HepG2 (cell line): ENCODE results near the gene LDLRAD4. TPM values are rescaled to one million over a fixed set of nuclear protein-coding genes. Genes with fewer than 3 reads are reported as not detected.

Experiments
- ATAC-seq: fragments of 200-7000 bp; cut with Tn5 transposase; 3 replicates; pipeline ENCODE4 v1.9.1; 2020; ENCODE audit warnings: mild to moderate bottlenecking, moderate library complexity
- BruUV-seq: library from RNA; stranded (reverse); fragments of 400-500 nt; replicated peaks from 2 replicates; lab custom pipeline; 2021; lab: Mats Ljungman, UMichigan
- CTCF ChIA-PET: fragments of 300-600 bp; formaldehyde crosslinking; extraction: SDS; loops from one replicate; lab custom pipeline; 2021; ENCODE audit warnings: low total read pairs, inconsistent platforms, low intra/inter-chr PET ratio; lab: Yijun Ruan, JAX
- POLR2A ChIA-PET: fragments of 350-600 bp; sonication (Branson Sonifier 250); formaldehyde crosslinking; loops from one replicate; lab custom pipeline; 2020; ENCODE audit warnings: antibody characterized with exemption, inconsistent platforms; lab: Yijun Ruan, JAX
- DNase-seq: peaks from one replicate; pipeline ENCODE4 v3.0.0-alpha.2; 2015; ENCODE audit warnings: low spot score
- FAIRE-seq: peaks from 3 replicates; lab custom pipeline; 2011; peaks lifted over from hg19 to GRCh38; lab: Jason Lieb, UNC
- H2AFZ ChIP-seq: one replicate; pipeline ENCODE4 v1.6.1; 2011; ENCODE audit warnings: low read length, inconsistent platforms
- H3K27ac ChIP-seq: fragments of 300-600 bp; 3 replicates; pipeline ENCODE4 v1.8.0; 2011; ENCODE audit warnings: mixed run types, mild to moderate bottlenecking, mixed read lengths, low read length, inconsistent platforms; ENCODE audit not compliant: insufficient read depth; ENCODE audit errors: extremely low read length
- H3K27me3 ChIP-seq, 2 experiments: fragments of 200-600 bp in 1 of 2; 2 replicates in 1 of 2; 3 replicates in 1 of 2; pipeline versions ENCODE4 v1.6.0 to v1.8.0; 2011; ENCODE audit warnings: low read length in 2 of 2, mild to moderate bottlenecking in 2 of 2, moderate library complexity in 2 of 2, inconsistent platforms in 1 of 2; ENCODE audit not compliant: insufficient read depth in 2 of 2, control insufficient read depth in 1 of 2
- H3K36me3 ChIP-seq, 2 experiments: fragments of 200-600 bp in 1 of 2; replicated peaks in 1 of 2; 2 replicates in 1 of 2; 3 replicates in 1 of 2; pipeline versions ENCODE4 v1.5.1 to v1.8.0; 2011; ENCODE audit warnings: low read length in 2 of 2, inconsistent platforms in 1 of 2; ENCODE audit not compliant: insufficient read depth in 2 of 2, control insufficient read depth in 1 of 2
- H3K4me1 ChIP-seq: 2 replicates; pipeline ENCODE4 v1.5.1; 2012; ENCODE audit warnings: low read length, inconsistent platforms; ENCODE audit not compliant: insufficient read depth
- H3K4me2 ChIP-seq: 2 replicates; pipeline ENCODE4 v1.6.0; 2011; ENCODE audit warnings: low read depth, low read length, inconsistent platforms
- H3K4me3 ChIP-seq, 3 experiments: fragments of 200-600 bp in 1 of 3; sonication (generic), shearing (Covaris generic) in 1 of 3; replicated peaks in 1 of 3; 2 replicates each; pipeline ENCODE4 v1.5.1; 2011 to 2016; ENCODE audit warnings: low read length in 3 of 3, inconsistent platforms in 2 of 3, low read depth in 2 of 3, mild to moderate bottlenecking in 2 of 3, control low read depth in 1 of 3, mixed read lengths in 1 of 3; ENCODE audit not compliant: insufficient read depth in 1 of 3
- H3K79me2 ChIP-seq: one replicate; pipeline ENCODE4 v1.6.1; 2011; ENCODE audit warnings: low read length, inconsistent platforms; ENCODE audit not compliant: insufficient read depth
- H3K9ac ChIP-seq: 2 replicates; pipeline ENCODE4 v1.6.0; 2011; ENCODE audit warnings: mild to moderate bottlenecking, low read depth, low read length, inconsistent platforms; ENCODE audit not compliant: insufficient read depth
- H3K9me3 ChIP-seq: 2 replicates; pipeline ENCODE4 v1.5.1; 2012; ENCODE audit warnings: mild to moderate bottlenecking, low read length
- H4K20me1 ChIP-seq: 2 replicates; pipeline ENCODE4 v1.6.0; 2011; ENCODE audit warnings: inconsistent platforms, mild to moderate bottlenecking, low read length, moderate library complexity; ENCODE audit not compliant: insufficient read depth
- AHR ChIP-seq: IDR thresholded peaks from 2 replicates; pipeline ENCODE4 v1.6.1; 2018; ENCODE audit warnings: missing genetic modification reagents, missing compliant biosample characterization
- AKAP8 ChIP-seq: sonication (generic); formaldehyde crosslinking; IDR thresholded peaks from 2 replicates; pipeline ENCODE4 v1.5.1; 2020; ENCODE audit warnings: mild to moderate bottlenecking, missing genetic modification reagents
- CBX2 ChIP-seq, 2 experiments: fragments of 200-600 bp in 1 of 2; sonication (generic); formaldehyde crosslinking in 1 of 2; IDR thresholded peaks; 2 replicates each; pipeline versions ENCODE4 v1.7.0 to v1.8.1; 2018 to 2022; ENCODE audit warnings: low read depth in 2 of 2, low read length in 1 of 2, mild to moderate bottlenecking in 1 of 2, missing genetic modification reagents in 1 of 2
- MXD4 ChIP-seq: IDR thresholded peaks from 2 replicates; pipeline ENCODE4 v1.6.1; 2016; ENCODE audit warnings: mild to moderate bottlenecking, missing biosample characterization, missing genetic modification reagents
- NR2F1 ChIP-seq, 2 experiments: fragments of 450-650 bp in 1 of 2; formaldehyde crosslinking in 1 of 2; IDR thresholded peaks; 2 replicates each; pipeline versions ENCODE4 v1.5.0 to v1.6.1; 2016 to 2020; ENCODE audit warnings: mild to moderate bottlenecking in 1 of 2, missing compliant biosample characterization in 1 of 2, missing genetic modification reagents in 1 of 2, moderate library complexity in 1 of 2
- NR3C1 ChIP-seq: sonication (generic); formaldehyde crosslinking; IDR thresholded peaks from 2 replicates; pipeline ENCODE4 v1.4.0; 2020; ENCODE audit warnings: missing genetic modification reagents
- PHF21A ChIP-seq: sonication (generic); formaldehyde crosslinking; IDR thresholded peaks from 2 replicates; pipeline ENCODE4 v1.5.0; 2020; ENCODE audit warnings: mild to moderate bottlenecking, missing genetic modification reagents
- SIX1 ChIP-seq: sonication (generic); formaldehyde crosslinking; IDR thresholded peaks from 2 replicates; pipeline ENCODE4 v1.4.0; 2020; ENCODE audit warnings: missing genetic modification reagents, borderline replicate concordance
- SMARCC2 ChIP-seq: fragments of 450-650 bp; IDR thresholded peaks from 2 replicates; pipeline ENCODE4 v1.6.1; 2017; ENCODE audit warnings: antibody characterized with exemption, mild to moderate bottlenecking
- TP53 ChIP-seq: sonication (generic); formaldehyde crosslinking; conservative IDR thresholded peaks from 2 replicates; pipeline ENCODE4 v1.4.0; 2020; ENCODE audit warnings: missing genetic modification reagents
- XBP1 ChIP-seq: sonication (generic); formaldehyde crosslinking; IDR thresholded peaks from 2 replicates; pipeline ENCODE4 v1.5.0; 2020; ENCODE audit warnings: missing genetic modification reagents
- ZFP90 ChIP-seq: sonication (generic); formaldehyde crosslinking; IDR thresholded peaks from 2 replicates; pipeline ENCODE4 v1.8.0; 2022; ENCODE audit warnings: missing genetic modification reagents, mild to moderate bottlenecking, inconsistent platforms, borderline replicate concordance
- ZMYM4 ChIP-seq: sonication (generic); formaldehyde crosslinking; IDR thresholded peaks from 2 replicates; pipeline ENCODE4 v1.8.1; 2023; ENCODE audit warnings: mild to moderate bottlenecking, missing genetic modification reagents
- ZNF558 ChIP-seq: sonication (generic); formaldehyde crosslinking; IDR thresholded peaks from 2 replicates; pipeline ENCODE4 v1.9.0; 2022; ENCODE audit warnings: mild to moderate bottlenecking, missing genetic modification reagents, borderline replicate concordance
- ZNF562 ChIP-seq: sonication (generic); formaldehyde crosslinking; IDR thresholded peaks from 2 replicates; pipeline ENCODE4 v1.8.0; 2022; ENCODE audit warnings: missing genetic modification reagents, borderline replicate concordance
- WGBS: methylation state at CpG from one replicate; pipeline ENCODE4 v1.1.6; 2017; ENCODE audit warnings: low lambda C conversion rate; 5-methylcytosine and 5-hydroxymethylcytosine counted together
- in situ Hi-C: cut with HindIII; loops from 2 replicates; pipeline ENCODE4 v1.10.0; 2017; ENCODE audit warnings: low pct_unique_long_range_greater_than_20kb; ENCODE audit not compliant: extremely low pct_ligation_motif_present
- intact Hi-C: fragments of 100-400 bp; cut with micrococcal nuclease; formaldehyde crosslinking; loops from one replicate; pipeline ENCODE4 v1.10.0; 2022; ENCODE audit not compliant: unreplicated experiment
- polyA plus RNA-seq, 8 experiments: library from polyadenylated mRNA; depleted of rRNA in 3 of 8; stranded (reverse) in 7 of 8; unstranded in 1 of 8; fragments of >200 nt; fragmentation: Illumina TruSeq in 4 of 8; extraction: Trizol in 4 of 8; gene quantifications; 2 replicates each; pipeline versions ENCODE4 v1.2.1 to v1.2.3, GENCODE V29; 2011 to 2016; ENCODE audit warnings: low read depth in 4 of 8, missing spikeins in 1 of 8, mixed read lengths in 1 of 8; ENCODE audit not compliant: insufficient read depth in 1 of 8
- total RNA-seq, 5 experiments: library from RNA; depleted of rRNA; stranded (reverse); fragments of >200 nt; fragmentation: Illumina TruSeq; extraction: Trizol; gene quantifications; 2 replicates each; pipeline ENCODE4 v1.2.3, GENCODE V29; 2016; ENCODE audit warnings: low read depth in 1 of 5
- TF ChIP-seq, protein P1 (sequence below): sonication (generic); formaldehyde crosslinking; IDR thresholded peaks from 2 replicates; pipeline ENCODE4 v1.8.0; 2022; ENCODE audit warnings: missing genetic modification reagents, mild to moderate bottlenecking, moderate library complexity, borderline replicate concordance
- TF ChIP-seq, protein P2 (sequence below): sonication (generic); formaldehyde crosslinking; IDR thresholded peaks from 2 replicates; pipeline ENCODE4 v1.9.0; 2022; ENCODE audit warnings: low read depth, missing genetic modification reagents

LDLRAD4 gene
- total and polyA plus RNA-seq, 2 of the 13 experiments (the other 11 are each of a cell fraction or from before 2014, with no cell fraction given), result 13.6 to 20.9 TPM

- TF ChIP-seq, protein P1, sequence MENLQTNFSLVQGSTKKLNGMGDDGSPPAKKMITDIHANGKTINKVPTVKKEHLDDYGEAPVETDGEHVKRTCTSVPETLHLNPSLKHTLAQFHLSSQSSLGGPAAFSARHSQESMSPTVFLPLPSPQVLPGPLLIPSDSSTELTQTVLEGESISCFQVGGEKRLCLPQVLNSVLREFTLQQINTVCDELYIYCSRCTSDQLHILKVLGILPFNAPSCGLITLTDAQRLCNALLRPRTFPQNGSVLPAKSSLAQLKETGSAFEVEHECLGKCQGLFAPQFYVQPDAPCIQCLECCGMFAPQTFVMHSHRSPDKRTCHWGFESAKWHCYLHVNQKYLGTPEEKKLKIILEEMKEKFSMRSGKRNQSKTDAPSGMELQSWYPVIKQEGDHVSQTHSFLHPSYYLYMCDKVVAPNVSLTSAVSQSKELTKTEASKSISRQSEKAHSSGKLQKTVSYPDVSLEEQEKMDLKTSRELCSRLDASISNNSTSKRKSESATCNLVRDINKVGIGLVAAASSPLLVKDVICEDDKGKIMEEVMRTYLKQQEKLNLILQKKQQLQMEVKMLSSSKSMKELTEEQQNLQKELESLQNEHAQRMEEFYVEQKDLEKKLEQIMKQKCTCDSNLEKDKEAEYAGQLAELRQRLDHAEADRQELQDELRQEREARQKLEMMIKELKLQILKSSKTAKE (CRISPR knock-in tag), result peak; percentile 28; the same call in 1 of the 2 replicates
- TF ChIP-seq SIX1, result peak; percentile 66; the same call in 1 of the 2 replicates
- TF ChIP-seq ZFP90 (CRISPR knock-in tag), result no peak
- TF ChIP-seq AKAP8 (CRISPR knock-in tag), result no peak
- TF ChIP-seq, protein P2, sequence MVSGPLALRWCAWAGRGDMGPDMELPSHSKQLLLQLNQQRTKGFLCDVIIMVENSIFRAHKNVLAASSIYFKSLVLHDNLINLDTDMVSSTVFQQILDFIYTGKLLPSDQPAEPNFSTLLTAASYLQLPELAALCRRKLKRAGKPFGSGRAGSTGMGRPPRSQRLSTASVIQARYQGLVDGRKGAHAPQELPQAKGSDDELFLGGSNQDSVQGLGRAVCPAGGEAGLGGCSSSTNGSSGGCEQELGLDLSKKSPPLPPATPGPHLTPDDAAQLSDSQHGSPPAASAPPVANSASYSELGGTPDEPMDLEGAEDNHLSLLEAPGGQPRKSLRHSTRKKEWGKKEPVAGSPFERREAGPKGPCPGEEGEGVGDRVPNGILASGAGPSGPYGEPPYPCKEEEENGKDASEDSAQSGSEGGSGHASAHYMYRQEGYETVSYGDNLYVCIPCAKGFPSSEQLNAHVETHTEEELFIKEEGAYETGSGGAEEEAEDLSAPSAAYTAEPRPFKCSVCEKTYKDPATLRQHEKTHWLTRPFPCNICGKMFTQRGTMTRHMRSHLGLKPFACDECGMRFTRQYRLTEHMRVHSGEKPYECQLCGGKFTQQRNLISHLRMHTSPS, result peak; percentile 71; the same call in 1 of the 2 replicates
- peak; percentile 31 to 45; a peak in 1 of 4 replicates for TF ChIP-seq NR2F1 (CRISPR knock-in tag; IDR thresholded peaks at IDR 0.05)
- 0 out of 2 replicates have a peak, but pooled peaks have one; percentile 49 for TF ChIP-seq ZMYM4 (CRISPR knock-in tag)
- 0 out of 2 replicates have a peak, but pooled peaks have one; percentile 22 for TF ChIP-seq PHF21A (CRISPR knock-in tag)
Observed at GRCh38 chr18:13513021-13513420, 294.5 kb downstream of the LDLRAD4 start (continued).

DNA sequence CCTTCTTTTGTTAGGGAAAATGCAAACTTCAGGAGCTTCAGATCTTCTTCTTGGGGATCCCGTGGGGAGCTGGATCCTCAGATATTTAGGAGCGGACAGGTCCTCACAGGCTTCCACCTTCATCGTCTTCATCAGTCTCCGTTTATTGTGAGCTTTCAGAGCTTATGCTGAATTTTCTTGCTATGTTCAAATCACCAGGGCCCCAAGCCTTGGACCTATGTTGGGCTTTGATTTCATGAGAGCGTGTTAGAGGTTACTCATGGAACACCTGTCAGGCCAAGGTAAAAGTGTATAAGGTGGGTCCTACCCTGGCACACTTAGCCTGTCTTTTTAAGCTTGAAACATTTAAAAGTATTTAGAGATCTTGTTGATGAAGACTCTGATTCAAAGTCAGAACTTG is 294.9 kb downstream of the LDLRAD4 start:
- H3K9ac ChIP-seq, result no peak overlapping the region
- H3K27me3 ChIP-seq, result no peaks in the 10 kb centered on the region

More for the DNA sequence above, 294.9 kb downstream of the LDLRAD4 start:
- TF ChIP-seq MXD4 (no peak), AHR (no peak), ZNF562 (CRISPR knock-in tag) (no peak), XBP1 (CRISPR knock-in tag) (no peak), ZNF558 (CRISPR knock-in tag) (no peak), NR3C1 (CRISPR knock-in tag) (no peak), SMARCC2 (no peak), TP53 (CRISPR knock-in tag) (no peak), CBX2 (IDR thresholded peaks at IDR 0.05; ENCODE audit: low read depth, low read length) (no peak), CBX2 (CRISPR knock-in tag; IDR thresholded peaks at IDR 0.05; ENCODE audit: low read depth) (no peak)
- DNase-seq, result no peak
- no peaks in the 10 kb centered on the region for H3K79me2 ChIP-seq
- BruUV-seq, result no TSS peak
- no peaks in the 10 kb centered on the region for H4K20me1 ChIP-seq
- H3K4me3 ChIP-seq, result no peak overlapping the region
- no peak for ATAC-seq
- H3K36me3 ChIP-seq, result no peaks in the 10 kb centered on the region
- H3K4me2 ChIP-seq, result 0 out of 2 replicates have a peak overlapping the region, but pooled peaks have one; percentile 3
- H3K27ac ChIP-seq, result peak overlapping the region; percentile 11
- peaks cover 34% of the 10 kb centered on the region for H3K4me1 ChIP-seq
- CTCF ChIA-PET, result no interaction called here
- WGBS, result 68% methylated on average over 5 of the region's 5 CpGs
- POLR2A ChIA-PET, result no interaction called here
- no peak for FAIRE-seq
- no peaks in the 10 kb centered on the region for H3K9me3 ChIP-seq
- intact Hi-C loops (loop anchor here (2.0 kb wide), 1 partner anchor 29 kb away; no protein-coding TSS in a partner anchor), in situ Hi-C loops (no loop called here)
- H2AFZ ChIP-seq, result no peak overlapping the region
